ENCODE data around the gene TMEM120B.
"Not testable (repeated sequence)": the region's sequence is repeated elsewhere in the genome, so short reads cannot be mapped to it uniquely, and the experiment has no call there.

DNA sequence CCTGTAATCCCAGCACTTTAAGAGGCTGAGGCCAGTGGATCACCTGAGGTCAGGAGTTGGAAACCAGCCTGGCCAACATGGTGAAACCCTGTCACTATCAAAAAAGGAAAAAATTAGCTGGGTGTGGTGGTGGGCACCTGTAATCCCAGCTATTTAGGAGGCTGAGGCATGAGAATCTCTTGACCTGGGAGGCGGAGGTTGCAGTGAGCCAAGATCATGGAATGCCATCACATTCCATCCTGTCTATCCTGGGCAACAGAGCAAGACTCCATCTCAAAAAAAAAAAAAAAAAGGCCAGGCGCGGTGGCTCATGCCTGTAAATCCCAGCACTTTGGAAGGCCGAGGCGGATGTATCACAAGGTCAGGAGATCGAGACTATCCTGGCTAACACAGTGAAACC is 14.7 kb upstream of the TMEM120B start:
- TF ChIP-seq, protein P1, sequence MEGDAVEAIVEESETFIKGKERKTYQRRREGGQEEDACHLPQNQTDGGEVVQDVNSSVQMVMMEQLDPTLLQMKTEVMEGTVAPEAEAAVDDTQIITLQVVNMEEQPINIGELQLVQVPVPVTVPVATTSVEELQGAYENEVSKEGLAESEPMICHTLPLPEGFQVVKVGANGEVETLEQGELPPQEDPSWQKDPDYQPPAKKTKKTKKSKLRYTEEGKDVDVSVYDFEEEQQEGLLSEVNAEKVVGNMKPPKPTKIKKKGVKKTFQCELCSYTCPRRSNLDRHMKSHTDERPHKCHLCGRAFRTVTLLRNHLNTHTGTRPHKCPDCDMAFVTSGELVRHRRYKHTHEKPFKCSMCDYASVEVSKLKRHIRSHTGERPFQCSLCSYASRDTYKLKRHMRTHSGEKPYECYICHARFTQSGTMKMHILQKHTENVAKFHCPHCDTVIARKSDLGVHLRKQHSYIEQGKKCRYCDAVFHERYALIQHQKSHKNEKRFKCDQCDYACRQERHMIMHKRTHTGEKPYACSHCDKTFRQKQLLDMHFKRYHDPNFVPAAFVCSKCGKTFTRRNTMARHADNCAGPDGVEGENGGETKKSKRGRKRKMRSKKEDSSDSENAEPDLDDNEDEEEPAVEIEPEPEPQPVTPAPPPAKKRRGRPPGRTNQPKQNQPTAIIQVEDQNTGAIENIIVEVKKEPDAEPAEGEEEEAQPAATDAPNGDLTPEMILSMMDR (conservative IDR thresholded peaks at IDR 0.05; ENCODE audit: low read depth, low read length): not testable (repeated sequence)
- TF ChIP-seq EZH2 (IDR thresholded peaks at IDR 0.05; ENCODE audit: borderline replicate concordance, low read depth, low read length, poor library complexity, severe bottlenecking): not testable (repeated sequence)

Measured in A673 (cell line).